Stromal cell of bone marrow (primary cell): ENCODE results near the gene ACO2.

ENCODE experiments used
- DNase-seq: peaks from one replicate; pipeline ENCODE4 v3.0.0-alpha.2; 2012; ENCODE audit warnings: low read depth

Gene ACO2

GRCh38 chr22:41488596-41489385, 19.9 kb downstream of the ACO2 start:
- DNase-seq: no peak

GRCh38 chr22:41491374-41492100, 22.6 kb downstream of the ACO2 start:
- DNase-seq: no peak

- no peak for DNase-seq
These were observed 29.5 kb downstream of the ACO2 start for GRCh38 chr22:41498303-41498835.

GRCh38 chr22:41499624-41500280, 30.8 kb downstream of the ACO2 start:
- DNase-seq: no peak

- no peak for DNase-seq
These were observed 31.4 kb downstream of the ACO2 start for GRCh38 chr22:41500303-41500702.

GRCh38 chr22:41501209-41501608, 32.3 kb downstream of the ACO2 start:
- no peak for DNase-seq

- peak; percentile 82 for DNase-seq
These were observed 35.5 kb downstream of the ACO2 start for GRCh38 chr22:41504397-41504796.

- no peak for DNase-seq
These were observed 35.9 kb downstream of the ACO2 start for GRCh38 chr22:41504816-41505215.

GRCh38 chr22:41505511-41506220, 36.7 kb downstream of the ACO2 start:
- DNase-seq: no peak

GRCh38 chr22:41507330-41508063, 38.6 kb downstream of the ACO2 start:
- no peak for DNase-seq

GRCh38 chr22:41508770-41509170, 39.9 kb downstream of the ACO2 start:
- no peak for DNase-seq

GRCh38 chr22:41511521-41511968, 42.6 kb downstream of the ACO2 start:
- no peak for DNase-seq

- no peak for DNase-seq
These were observed 43.7 kb downstream of the ACO2 start for GRCh38 chr22:41512421-41513194.

- no peak for DNase-seq
These were observed 44.5 kb downstream of the ACO2 start for GRCh38 chr22:41513391-41513790.

- DNase-seq: no peak
These were observed 47.5 kb downstream of the ACO2 start for GRCh38 chr22:41516462-41516861.

GRCh38 chr22:41517172-41518047, 48.5 kb downstream of the ACO2 start:
- DNase-seq: no peak

GRCh38 chr22:41518048-41518347, 49.1 kb downstream of the ACO2 start:
- DNase-seq: no peak

GRCh38 chr22:41521126-41521525, 52.2 kb downstream of the ACO2 start:
- DNase-seq: no peak

- DNase-seq: no peak
These were observed 53.9 kb downstream of the ACO2 start for GRCh38 chr22:41522813-41523212.
